Stimulated activated CD8-positive, alpha-beta memory T cell treated with anti-CD3 and anti-CD28 coated beads, Interleukin-12 subunit alpha, Interleukin-12 subunit beta, amount 100 ng/mL, for 1 hour (primary cell): ENCODE measurements around the gene PNKD.
A peak's percentile ranks its signal among the peaks of the same experiment; 100 is the strongest.
"Not testable (repeated sequence)": the region's sequence is repeated elsewhere in the genome, so short reads cannot be mapped to it uniquely, and the experiment has no call there.

Experiments used
- DNase-seq: peaks from one replicate; pipeline ENCODE4 v3.0.0-alpha.2; 2020; ENCODE audit warnings: low read depth

Gene PNKD

DNA sequence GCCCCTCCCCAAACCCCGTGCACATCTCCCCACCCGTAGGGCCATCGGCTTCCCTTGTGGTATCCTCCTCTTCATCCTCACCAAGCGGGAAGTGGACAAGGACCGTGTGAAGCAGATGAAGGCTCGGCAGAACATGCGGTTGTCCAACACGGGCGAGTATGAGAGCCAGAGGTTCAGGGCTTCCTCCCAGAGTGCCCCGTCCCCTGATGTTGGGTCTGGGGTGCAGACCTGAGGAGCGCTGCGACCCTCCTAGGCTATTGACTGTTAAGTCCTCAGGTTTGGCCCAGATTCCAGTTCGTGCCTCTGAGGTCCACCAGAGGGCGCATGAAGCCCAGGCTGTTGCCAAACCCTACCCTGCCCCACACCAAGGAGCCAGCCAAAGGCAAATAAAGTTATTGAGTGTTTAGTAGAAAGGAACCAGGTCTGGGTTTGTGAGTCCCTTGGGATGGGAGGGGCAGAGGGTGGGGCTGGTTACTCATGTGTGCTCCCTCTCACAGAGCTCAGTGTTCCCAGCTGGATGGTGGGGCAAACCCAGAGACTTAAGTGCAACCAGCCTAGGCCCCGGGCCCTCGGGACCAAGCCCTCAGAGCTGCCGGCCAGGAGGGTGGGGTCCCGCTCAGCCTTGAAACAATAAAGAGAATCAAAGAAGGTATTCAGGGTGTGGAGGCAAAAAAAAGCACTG, 2.4 kb downstream of the PNKD start:
- peak; percentile 68 for DNase-seq

DNA sequence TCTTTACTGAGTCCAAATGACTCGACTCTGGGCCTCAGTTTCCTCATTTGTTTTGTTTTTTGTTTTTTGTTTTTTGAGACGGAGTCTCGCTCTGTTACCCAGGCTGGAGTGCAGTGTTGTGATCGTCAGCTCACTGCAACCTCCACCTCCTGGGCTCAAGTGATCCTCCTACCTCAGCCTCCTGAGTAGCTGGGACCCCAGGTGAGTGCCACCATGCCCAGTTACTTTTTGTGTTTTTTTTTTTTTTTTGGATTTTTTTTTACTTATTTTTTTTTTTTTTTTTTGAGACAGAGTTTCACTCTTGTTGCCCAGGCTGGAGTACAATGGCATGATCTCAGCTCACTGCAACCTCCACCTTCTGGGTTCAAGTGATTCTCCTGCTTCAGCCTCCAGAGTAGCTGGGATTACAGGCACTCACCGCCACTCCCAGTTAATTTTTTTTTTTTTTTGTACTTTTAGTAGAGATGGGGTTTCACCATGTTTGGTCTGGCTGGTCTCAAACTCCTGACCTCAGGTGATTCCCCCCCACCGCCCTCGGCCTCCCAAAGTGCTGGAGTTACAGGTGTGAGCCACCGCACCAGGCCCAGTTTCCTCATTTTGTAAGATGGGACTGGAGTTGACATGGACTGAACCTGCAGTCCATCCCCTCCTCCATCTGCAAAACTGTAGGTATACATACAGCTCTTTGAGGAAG, 3.0 kb downstream of the PNKD start:
- DNase-seq: not testable (repeated sequence)

DNA sequence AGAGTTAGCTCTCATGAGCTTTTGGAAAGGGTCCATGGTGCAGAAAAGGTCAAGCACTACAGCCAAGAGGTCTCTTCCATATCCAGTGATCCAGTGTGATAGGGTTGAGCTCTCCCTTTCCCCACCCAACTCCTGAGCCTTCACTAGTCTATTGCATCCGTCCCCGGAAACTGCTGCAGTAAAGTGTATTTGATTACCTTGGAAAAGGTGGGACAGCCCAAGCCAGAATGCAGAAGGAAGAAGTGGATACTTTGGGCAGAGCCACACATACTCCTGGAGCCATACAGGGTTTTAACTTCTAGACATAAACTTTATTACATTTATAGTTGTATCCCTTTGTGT, 3.6 kb downstream of the PNKD start:
- DNase-seq: no peak

DNA sequence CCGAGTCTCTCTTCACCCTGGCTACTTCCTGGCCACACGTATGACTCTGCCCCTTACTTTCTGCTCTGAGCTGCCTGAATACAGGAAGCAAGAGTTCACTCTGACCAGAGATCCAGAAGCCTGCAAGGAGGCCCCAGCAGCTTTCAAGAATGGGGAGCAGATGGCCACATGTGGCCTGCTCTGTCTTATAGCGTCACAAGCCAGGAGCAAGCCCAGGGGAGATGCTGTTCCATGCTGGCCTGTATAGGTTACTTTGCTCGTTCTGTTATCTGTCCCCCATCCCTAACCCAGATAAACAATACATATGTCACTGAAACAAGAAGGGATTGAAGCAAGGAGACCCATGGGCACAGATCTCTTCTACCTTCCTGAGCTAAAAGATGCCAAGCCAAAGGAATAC, 4.3 kb downstream of the PNKD start:
- DNase-seq: no peak

DNA sequence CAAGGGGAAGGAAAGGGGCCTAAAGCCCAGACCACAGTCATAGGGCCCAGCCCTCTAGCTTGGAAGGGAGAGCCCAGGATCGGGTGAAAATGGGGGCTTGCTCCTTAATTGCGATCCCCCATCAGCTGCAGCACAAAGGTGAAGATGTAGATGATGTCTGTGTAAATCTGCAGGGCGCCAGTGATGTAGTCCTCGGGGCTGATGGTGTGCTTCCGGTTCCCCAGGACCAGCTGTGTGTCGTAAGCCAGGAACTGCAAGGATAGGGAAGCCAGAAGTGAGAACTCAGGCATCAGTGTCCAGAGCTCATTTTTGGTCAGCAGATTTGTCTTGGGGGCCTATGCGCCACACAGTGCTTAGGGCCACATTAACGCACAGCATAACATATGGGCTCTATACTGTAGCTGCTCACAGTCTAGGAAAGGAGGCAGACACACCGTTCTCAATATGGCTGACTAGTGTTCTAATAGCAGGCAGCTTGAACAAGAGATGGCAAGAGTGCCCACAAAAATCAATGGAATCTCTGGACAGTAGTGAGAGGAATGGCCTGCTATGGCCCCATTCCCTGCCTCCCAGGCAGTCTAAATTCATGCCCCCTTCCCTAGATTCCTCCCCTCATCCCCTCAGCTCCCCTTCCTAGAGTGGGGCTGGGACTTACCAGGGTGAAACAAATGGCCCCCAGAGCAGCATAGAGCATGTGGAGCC, 5.2 kb downstream of the PNKD start:
- no peak for DNase-seq

DNA sequence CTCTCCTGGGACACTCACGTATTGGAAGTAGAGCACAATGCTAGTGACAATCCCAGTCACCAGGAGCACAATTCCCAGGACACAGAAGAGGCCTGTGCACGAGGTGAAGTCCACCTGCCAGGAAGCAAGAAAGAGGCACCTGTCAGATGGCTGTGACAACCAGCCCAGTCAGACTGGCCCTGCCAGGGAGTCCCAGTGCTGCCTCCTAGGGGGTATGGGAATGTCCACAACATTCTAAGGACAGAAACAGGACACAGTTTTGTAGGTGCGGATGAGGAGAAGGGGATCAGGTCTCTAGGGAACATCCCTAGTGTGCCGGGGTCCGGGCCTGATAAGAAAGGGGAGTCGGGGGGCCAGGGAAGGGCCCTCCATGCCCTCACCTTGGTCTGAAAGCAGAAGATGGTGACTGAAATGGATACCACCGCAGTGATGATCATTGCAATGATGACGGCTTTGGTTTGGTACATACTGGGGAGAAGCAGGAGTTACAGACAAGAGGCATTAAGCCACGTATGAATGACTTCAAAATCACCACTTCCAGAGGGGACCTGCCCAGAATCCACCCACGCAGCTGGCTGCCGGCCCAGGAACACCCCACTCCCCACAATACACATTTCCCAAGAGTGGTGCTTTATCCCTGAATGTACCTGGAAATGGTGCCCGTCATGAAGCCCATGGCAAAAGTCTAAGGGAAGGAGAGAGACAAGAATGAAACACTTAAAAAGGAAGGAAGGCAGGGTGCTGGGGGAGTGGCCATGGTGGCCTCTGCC, 6.9 kb downstream of the PNKD start:
- DNase-seq: no peak

DNA sequence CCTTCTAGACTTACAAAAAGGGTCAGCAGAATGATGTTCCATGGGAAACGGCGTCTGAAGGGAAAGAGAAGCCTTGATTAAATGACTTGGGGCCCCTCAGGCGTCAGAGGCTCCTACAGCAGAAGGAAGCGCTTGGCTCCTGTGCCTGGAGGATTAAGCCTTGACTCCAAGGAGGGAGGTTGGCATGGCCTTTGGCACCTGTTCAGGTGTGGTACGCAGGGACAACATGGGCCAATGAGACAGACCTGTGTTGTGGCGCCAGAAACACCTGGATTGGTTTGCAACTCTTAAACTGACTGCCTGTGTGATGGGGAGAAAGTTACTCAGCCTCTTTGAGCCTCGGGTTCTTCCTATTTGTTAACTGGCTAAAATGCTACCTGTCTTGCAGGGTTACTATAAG, 7.6 kb downstream of the PNKD start:
- no peak for DNase-seq

DNA sequence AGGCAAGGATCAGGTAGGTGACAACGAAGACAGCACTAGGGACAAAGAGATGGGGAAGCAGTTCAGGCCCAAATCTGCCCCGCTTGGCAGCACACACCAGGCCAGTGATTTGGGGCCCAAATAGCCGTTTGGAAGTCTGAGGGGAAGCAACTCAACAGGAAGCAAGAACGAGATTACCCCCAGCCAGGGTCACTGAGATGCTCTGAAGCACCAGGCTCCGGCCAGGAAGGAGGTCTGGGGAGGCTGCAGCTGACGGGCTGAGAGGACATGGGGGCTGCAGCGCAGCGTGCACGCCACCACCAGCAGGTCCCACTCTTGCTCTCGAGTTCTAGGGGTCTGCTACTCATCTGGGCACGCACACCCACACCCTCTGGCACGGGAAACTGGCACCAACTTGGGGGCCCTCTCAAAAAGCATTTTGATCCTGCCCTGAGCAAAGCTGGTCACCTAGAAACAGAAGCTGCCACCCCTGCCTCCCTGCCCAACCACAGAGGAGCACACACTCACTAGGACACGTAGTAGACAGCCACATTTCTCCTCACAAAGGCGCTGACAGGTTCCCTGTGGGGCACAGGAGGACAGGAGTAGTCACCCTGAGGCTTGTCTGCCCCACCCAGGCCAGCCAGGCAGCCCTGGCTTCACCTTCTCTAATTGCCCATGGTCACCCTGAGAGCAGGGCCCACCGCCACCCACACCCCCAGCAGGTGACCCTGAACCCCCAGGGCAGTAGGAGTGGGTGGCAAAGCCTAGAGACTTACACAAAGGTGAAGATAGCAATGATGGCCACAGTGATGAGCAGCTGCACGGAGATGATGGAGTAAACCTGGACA, 8.4 kb downstream of the PNKD start:
- no peak for DNase-seq

DNA sequence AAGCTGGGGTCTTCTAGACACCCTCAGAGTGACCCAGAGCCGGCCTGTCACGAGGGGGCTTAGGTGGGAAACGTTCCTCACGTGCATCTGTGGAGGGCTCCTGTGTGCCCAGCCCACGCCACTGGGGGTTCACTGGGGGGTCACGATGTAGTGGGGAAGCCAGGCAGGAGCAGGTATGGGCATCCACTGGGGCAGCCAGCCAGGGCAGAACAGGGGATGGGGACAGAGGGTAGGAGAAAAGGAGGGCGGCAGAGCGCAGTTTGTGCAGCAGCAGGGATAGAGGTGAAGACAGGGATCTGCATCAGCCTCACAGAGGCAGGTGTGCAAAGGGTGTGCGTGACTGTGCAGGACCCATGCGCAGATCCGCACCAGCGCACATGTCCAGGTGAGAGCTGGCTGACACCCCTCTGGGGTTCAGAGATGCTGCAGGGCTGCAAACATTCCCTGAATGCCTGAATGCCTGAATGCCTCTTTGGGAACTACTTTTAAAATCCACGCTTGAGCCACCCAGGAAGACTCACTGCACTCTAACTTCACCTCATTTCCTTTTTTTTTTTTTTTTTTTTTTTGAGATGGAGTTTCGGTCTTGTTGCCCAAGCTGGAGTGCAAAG, 10.0 kb downstream of the PNKD start:
- DNase-seq: no peak

DNA sequence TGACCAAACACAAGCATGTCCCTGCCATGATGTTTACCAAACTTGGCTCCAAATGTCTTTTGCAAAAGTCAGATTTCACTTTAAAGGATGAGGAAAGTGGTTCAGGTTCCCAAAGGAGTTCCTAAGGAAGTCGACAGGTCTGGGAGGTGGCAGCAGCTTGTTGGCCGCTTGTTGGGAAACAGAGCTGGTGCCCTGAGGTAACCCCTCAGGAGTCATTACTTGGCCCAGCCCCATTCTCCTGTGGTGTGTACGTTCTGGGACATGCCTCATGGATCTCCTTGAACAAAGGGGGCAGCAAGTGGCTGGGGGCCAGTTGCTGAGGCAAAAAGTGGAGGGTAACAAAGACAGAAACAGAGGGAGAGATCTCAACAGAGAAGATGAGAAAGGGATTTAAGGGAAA, 11.1 kb downstream of the PNKD start:
- no peak for DNase-seq

DNA sequence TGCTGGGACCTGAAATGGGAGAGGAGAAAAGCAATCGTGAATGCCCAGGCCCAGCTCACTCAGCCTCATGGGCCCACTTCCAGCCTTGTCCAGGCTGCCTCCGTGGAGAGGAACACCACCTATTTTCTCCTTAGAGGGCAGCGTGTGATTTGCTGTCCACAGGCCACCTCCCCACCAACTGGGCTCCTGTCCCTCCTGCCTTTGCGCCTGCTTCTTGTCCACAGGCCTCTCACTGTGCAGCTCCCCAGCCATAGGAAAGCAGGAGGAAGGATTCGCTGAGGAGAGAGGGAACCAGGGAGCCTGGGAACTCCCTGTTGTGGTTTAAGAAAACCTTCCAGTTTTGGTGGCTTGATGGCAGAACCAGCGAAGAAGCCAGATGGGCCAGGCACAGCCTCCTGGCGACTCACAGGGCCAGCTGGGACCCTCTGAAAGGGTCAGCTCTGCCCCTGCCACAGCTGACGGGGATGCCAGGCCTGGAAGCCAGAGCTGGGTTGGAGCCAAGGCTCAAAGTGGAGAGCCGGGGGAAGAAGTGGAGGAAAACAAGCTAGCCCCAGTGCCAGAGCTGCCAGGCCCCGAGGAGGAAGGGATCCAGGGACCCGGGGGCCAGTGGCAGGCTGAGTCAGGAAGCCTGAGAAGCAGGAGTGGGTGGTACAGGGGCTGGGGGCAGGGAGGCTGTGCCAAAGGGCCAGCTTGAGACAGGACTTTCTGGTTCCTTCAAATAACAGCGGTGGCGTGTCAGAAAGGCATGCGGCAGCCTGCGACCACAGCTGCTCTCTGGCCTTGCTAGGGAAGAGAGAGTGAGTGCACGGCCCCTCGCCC, 12.1 kb downstream of the PNKD start:
- no peak for DNase-seq

DNA sequence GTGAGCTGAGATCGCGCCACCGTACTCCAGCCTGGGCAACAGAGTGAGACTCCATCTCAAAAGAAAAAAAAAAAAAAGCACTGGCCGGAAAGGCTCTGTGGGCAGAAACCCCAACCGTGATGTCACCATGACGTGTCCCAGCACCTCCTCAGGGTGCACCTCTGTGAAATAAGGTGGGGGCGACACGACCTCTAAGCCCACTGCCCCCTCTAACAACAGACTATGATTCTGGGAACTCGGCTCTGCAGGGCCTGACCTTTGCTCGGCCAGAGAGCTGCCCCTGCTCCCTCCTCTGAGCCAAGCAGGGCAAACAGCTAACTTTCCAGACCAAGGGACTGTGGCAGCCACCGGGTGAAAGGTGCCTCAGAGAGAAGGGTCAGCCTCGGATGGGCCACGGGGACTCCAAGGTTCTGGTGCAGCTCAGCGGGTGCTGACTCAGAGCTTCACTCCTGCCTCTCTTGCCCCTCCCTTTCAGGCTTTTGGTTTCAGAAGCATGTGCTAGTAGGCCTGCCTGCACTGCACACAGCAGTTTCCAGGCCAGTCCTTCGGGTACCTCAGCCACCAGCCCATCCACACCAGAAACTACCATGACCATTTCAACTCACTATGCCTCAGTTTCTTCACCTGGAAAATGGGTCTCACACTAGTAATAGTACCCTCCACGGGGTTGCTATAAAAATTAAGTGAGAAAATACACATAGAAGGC, 13.9 kb downstream of the PNKD start:
- no peak for DNase-seq

DNA sequence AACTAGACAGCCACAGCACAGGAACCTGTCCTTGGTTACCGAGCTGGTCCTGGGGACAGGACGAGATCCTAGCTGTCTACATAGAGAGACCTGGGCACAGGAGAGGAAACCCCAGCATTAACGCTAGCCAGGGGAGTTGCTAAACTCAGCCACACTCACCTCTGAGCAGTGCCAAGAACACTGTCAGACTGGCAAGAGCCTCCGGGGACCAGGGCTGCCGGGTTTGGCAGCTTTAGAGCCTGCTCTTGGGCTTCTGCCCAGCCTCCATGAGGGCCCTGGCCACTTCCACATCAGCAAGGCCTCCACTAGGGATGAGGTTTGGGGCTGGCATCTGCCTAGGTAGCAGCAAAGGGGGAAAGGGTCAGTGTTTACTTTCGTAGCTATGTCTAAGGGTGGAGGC, 15.3 kb downstream of the PNKD start:
- DNase-seq: no peak

DNA sequence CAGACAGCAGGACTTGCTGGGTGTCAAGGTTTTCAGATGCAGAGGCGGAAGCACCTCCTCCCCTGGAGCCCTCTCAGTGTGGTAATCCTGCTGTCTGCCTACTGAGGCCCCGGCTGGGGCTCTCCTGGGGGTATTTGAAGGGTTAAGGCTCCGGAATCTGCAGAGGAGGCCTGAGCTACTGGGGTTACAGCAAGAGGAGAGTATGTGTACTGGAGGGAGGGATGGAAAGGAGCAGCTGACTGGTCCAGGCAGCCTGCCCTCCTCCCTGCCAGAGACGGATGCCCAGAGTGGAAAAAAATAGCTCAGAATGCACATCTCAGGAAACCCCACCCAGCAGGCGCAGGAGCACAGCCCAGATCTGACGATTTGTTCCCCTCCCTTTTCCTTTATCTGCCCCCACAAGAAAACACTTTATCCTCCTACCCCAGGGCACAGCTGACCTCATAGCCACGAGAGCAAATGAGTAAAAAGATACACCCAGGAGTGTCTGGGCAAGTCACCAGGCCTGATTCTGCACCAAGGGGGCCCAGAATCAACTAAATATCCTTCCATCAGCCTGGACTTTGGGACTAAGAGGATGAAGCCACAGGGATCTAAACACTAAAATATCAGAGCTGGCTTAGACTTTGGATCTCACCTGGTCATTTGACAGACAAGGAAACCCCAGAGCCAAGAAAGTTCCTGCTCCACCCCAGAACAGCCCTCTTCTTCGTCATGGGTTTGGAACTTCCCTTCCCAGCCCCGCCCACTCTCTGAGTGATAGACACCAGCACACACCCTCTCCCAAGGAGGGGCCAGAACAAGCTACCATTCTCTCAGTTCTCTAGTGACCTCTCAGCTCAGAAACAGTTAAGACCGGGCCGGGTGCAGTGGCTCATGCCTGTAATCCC, 16.5 kb downstream of the PNKD start:
- DNase-seq: peak; percentile 71

DNA sequence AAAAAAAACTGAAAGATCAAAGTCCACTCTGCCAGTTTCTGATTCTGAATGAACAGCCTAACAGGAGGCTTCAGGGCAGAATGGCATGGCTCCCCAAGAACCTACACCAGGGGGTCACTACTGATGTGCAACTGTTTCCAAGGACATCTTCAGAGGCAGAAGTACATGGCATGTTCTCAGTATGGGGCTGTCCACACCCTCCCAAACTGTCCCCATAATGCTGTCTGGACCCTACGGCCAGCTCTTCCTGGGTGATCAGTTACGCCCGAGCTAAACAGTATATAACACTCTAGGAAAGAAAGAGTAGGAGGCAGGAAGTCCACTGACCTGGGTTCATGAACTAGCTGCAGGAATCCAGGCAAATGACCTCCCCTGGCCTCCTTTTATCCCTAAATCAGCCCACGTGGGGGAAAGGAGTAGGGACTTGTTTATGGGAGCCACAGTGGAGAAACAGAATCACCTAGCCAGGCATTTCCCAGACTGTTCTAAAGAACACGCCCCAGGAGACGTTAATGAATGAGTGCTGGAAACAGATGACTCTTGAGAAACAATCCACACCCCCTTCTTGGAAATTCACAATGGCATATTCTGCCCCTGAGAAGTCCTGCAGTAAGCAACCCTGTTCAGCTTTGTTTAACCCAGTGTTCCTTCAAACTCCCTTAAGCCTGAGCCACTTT, 19.5 kb downstream of the PNKD start:
- no peak for DNase-seq

DNA sequence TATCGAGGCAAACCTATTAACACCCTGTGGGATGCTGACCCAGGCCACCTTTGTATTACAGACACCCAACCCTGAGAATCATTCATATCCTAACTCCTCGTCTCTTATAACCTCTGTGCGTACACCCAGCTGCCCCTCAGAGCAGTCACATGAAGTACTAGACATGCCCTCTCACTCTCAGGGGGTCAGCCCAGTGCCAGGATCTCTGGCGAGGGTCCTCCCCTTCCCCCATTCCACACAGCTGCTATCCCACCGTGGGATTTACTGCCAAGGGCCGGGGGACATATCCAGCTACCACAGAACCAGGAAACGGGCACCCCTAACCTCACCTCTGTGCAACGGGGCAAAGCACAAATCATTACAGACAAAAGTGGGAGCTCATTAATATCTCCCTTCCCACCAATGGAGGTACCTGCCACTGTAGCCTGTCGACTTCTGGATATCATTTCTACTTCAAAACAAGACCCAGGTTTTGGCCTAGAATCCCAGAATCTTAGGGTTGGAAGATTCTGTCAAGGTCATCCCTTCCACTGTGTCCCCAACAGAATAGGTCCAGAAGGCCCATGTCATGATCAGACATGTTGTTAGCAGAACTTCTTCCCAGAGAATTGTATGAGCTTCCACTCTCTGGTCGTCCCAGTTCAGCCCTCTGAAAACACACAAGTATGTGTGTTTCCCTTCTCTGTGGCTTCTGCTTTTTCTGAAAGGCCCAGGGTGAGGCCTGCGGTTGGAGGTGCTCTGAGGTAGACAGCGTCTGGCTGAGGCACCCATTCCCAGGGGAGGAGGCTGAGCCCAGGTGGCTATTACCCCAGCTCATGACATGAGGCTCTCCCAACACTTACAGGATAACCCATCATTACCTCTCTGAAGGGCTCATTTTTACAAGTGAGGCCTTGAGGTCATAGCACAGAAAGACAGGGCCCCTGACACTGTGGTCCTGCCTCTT, 20.3 kb downstream of the PNKD start:
- no peak for DNase-seq
